MM.1S (cell line): ENCODE results near the gene PRKCE.

ENCODE experiments used
- DNase-seq: peaks from one replicate; pipeline ENCODE4 v3.0.0-alpha.2; 2015
- H2AFZ ChIP-seq: fragments of 300-600 bp; sonication (generic); 2 replicates; pipeline ENCODE4 v1.6.0; 2016; ENCODE audit warnings: antibody characterized with exemption, low read length
- H3F3A ChIP-seq: fragments of 300-600 bp; sonication (generic); 2 replicates; pipeline ENCODE4 v1.6.1; 2016; ENCODE audit warnings: mild to moderate bottlenecking, antibody characterized with exemption, low read length, moderate library complexity, mixed read lengths; ENCODE audit not compliant: insufficient read depth
- H3K27ac ChIP-seq: fragments of 300-600 bp; sonication (generic); 2 replicates; pipeline ENCODE4 v1.5.1; 2016; ENCODE audit warnings: mild to moderate bottlenecking, low read length
- H3K27me3 ChIP-seq: fragments of 300-600 bp; sonication (generic); replicated peaks from 2 replicates; pipeline ENCODE4 v1.6.0; 2016; ENCODE audit warnings: low read length; ENCODE audit not compliant: insufficient read depth
- H3K36me3 ChIP-seq: fragments of 300-600 bp; sonication (generic); replicated peaks from 2 replicates; pipeline ENCODE4 v1.6.1; 2016; ENCODE audit warnings: mild to moderate bottlenecking, low read length, mixed read lengths; ENCODE audit not compliant: insufficient read depth
- H3K4me1 ChIP-seq: fragments of 300-600 bp; sonication (generic); 2 replicates; pipeline ENCODE4 v1.6.1; 2016; ENCODE audit warnings: low read length, mixed read lengths
- H3K4me2 ChIP-seq: fragments of 300-600 bp; sonication (generic); 2 replicates; pipeline ENCODE4 v1.6.0; 2016; ENCODE audit warnings: low read depth, low read length
- H3K4me3 ChIP-seq: fragments of 300-600 bp; sonication (generic); 2 replicates; pipeline ENCODE4 v1.5.1; 2016; ENCODE audit warnings: low read length, mixed read lengths
- H3K79me2 ChIP-seq: fragments of 300-600 bp; sonication (generic); 2 replicates; pipeline ENCODE4 v1.6.1; 2016; ENCODE audit warnings: mixed run types, low read length, mixed read lengths
- H3K9ac ChIP-seq: fragments of 300-600 bp; sonication (generic); 2 replicates; pipeline ENCODE4 v1.6.1; 2016; ENCODE audit warnings: low read length, mixed read lengths
- H3K9me2 ChIP-seq: fragments of 300-600 bp; sonication (generic); replicated peaks from 2 replicates; pipeline ENCODE4 v1.6.1; 2016; ENCODE audit warnings: mild to moderate bottlenecking, low read length, mixed read lengths; ENCODE audit not compliant: insufficient read depth
- H3K9me3 ChIP-seq: fragments of 300-600 bp; sonication (generic); replicated peaks from 2 replicates; pipeline ENCODE4 v1.6.1; 2016; ENCODE audit warnings: mild to moderate bottlenecking, low read length, mixed read lengths; ENCODE audit not compliant: insufficient read depth
- H4K20me1 ChIP-seq: fragments of 300-600 bp; sonication (generic); 2 replicates; pipeline ENCODE4 v1.6.1; 2016; ENCODE audit warnings: mild to moderate bottlenecking, low read length, moderate library complexity, mixed read lengths; ENCODE audit not compliant: insufficient read depth
- CTCF ChIP-seq: fragments of 300-600 bp; sonication (generic); IDR thresholded peaks from 2 replicates; pipeline ENCODE4 v1.5.1; 2016; ENCODE audit warnings: antibody characterized with exemption, low read length, mixed read lengths
- EZH2 ChIP-seq: fragments of 300-600 bp; sonication (generic); optimal IDR thresholded peaks from 2 replicates; pipeline ENCODE3; 2017; ENCODE audit warnings: low read depth, mild to moderate bottlenecking, antibody characterized with exemption, low read length, mixed read lengths
- EZH2phosphoT487 ChIP-seq: fragments of 300-600 bp; sonication (generic); IDR thresholded peaks from 2 replicates; pipeline ENCODE4 v1.6.1; 2018; ENCODE audit warnings: antibody characterized with exemption, low read length

The PRKCE gene

GRCh38 chr2:46075848-46076247, 424.4 kb downstream of the PRKCE start:
- Histone ChIP-seq H3K4me2 (no peak overlapping the region), H3K27me3 (no peaks in the 10 kb centered on the region), H3K9me3 (no peaks in the 10 kb centered on the region), H3K27ac (no peak overlapping the region), H3K9ac (no peak overlapping the region), H3F3A (no peaks in the 10 kb centered on the region), H3K79me2 (no peaks in the 10 kb centered on the region), H3K9me2 (no peaks in the 10 kb centered on the region), H2AFZ (no peak overlapping the region), H3K4me3 (no peak overlapping the region), H3K36me3 (no peaks in the 10 kb centered on the region), H4K20me1 (no peaks in the 10 kb centered on the region), H3K4me1 (no peaks in the 10 kb centered on the region)
- DNase-seq, result no peak
- TF ChIP-seq EZH2, result no peak
- no peak for TF ChIP-seq CTCF
- TF ChIP-seq EZH2phosphoT487, result no peak

GRCh38 chr2:46076251-46076650, 424.8 kb downstream of the PRKCE start:
- TF ChIP-seq EZH2phosphoT487, result no peak
- Histone ChIP-seq H3K4me1 (no peaks in the 10 kb centered on the region), H2AFZ (no peak overlapping the region), H4K20me1 (no peaks in the 10 kb centered on the region), H3K27ac (no peak overlapping the region), H3K9me3 (no peaks in the 10 kb centered on the region), H3F3A (no peaks in the 10 kb centered on the region), H3K9ac (no peak overlapping the region), H3K27me3 (no peaks in the 10 kb centered on the region), H3K4me2 (no peak overlapping the region), H3K4me3 (no peak overlapping the region), H3K9me2 (no peaks in the 10 kb centered on the region), H3K36me3 (no peaks in the 10 kb centered on the region), H3K79me2 (no peaks in the 10 kb centered on the region)
- DNase-seq, result no peak

- H3K27ac ChIP-seq, result no peak overlapping the region
- no peak overlapping the region for H3K4me2 ChIP-seq
- H3K4me1 ChIP-seq, result no peaks in the 10 kb centered on the region
- H3K4me3 ChIP-seq, result no peak overlapping the region
- TF ChIP-seq EZH2 (no peak), EZH2phosphoT487 (no peak)
- H3K79me2 ChIP-seq, result no peaks in the 10 kb centered on the region
- no peaks in the 10 kb centered on the region for H3K36me3 ChIP-seq
- H4K20me1 ChIP-seq, result no peaks in the 10 kb centered on the region
- H3F3A ChIP-seq, result no peaks in the 10 kb centered on the region
- no peaks in the 10 kb centered on the region for H3K9me3 ChIP-seq
- no peaks in the 10 kb centered on the region for H3K27me3 ChIP-seq
- H3K9ac ChIP-seq, result no peak overlapping the region
- no peak for DNase-seq
- H2AFZ ChIP-seq, result no peak overlapping the region
- H3K9me2 ChIP-seq, result no peaks in the 10 kb centered on the region
These were observed 425.4 kb downstream of the PRKCE start for GRCh38 chr2:46076875-46077274.

GRCh38 chr2:46077522-46078107, 426.1 kb downstream of the PRKCE start:
- no peaks in the 10 kb centered on the region for H3K79me2 ChIP-seq
- no peak overlapping the region for H3K4me3 ChIP-seq
- H4K20me1 ChIP-seq, result no peaks in the 10 kb centered on the region
- H3K36me3 ChIP-seq, result no peaks in the 10 kb centered on the region
- no peak overlapping the region for H2AFZ ChIP-seq
- no peaks in the 10 kb centered on the region for H3K9me2 ChIP-seq
- no peaks in the 10 kb centered on the region for H3K27me3 ChIP-seq
- H3K4me2 ChIP-seq, result no peak overlapping the region
- no peak overlapping the region for H3K9ac ChIP-seq
- no peaks in the 10 kb centered on the region for H3F3A ChIP-seq
- no peak overlapping the region for H3K27ac ChIP-seq
- DNase-seq, result no peak
- no peaks in the 10 kb centered on the region for H3K9me3 ChIP-seq
- no peak for TF ChIP-seq EZH2
- no peaks in the 10 kb centered on the region for H3K4me1 ChIP-seq
